Activated T-helper 1 cell treated with anti-CD3 and anti-CD28 coated beads, Interleukin-2, amount 50 U/mL, for 16 hours (primary cell): ENCODE measurements around the gene AGBL4.

Experiments
- DNase-seq, 2 donors: peaks; one replicate each; pipeline ENCODE4 v3.0.0-alpha.2; 2020; ENCODE audit warnings: low read depth in 1 of 2, low spot score in 1 of 2

AGBL4 gene

DNA sequence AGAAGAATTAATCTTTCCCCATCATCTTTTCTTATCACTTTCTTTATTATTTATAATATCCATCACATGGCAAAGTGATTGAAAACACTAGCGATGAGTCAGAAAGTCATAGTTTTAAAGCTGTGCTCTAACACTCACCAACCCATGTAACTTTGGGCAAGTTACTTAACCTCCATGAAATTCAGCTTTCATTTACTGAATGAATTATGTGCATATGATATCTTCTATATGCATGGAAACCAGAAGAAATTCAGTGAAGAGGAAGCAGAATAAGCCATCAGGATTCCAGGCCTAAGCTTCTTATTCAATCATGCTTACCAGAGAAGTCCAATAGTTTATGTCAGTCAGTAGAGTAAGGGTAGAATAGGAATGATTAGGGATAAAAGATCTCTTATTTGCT is 300.1 kb downstream of the AGBL4 start:
- DNase-seq: no peak

DNA sequence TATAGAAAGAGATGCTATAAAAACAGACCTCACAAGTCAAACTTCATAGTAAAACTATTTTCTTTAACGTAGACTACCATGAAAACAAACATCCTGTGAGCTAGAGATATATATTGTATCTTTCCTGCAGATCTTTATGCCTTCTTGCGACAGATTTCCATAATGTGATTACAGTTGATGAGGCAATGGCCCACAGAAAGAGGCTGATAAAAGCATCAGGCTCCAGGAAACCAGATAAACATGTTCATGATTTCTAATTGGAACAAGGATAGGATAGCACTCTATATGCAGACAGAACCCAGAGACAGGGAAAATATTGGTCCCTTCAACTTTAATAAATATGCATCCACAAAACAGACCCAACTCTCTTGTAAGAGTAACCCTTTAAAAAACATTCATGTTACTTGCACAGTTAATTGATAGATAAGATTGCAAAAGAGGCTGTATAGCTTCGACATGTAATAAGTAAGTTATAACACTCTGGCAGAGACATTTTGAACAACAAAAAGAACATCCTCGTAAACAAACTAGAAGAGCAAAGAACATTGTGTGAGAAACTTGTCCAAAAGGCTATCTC is 329.4 kb downstream of the AGBL4 start:
- no peak for DNase-seq

DNA sequence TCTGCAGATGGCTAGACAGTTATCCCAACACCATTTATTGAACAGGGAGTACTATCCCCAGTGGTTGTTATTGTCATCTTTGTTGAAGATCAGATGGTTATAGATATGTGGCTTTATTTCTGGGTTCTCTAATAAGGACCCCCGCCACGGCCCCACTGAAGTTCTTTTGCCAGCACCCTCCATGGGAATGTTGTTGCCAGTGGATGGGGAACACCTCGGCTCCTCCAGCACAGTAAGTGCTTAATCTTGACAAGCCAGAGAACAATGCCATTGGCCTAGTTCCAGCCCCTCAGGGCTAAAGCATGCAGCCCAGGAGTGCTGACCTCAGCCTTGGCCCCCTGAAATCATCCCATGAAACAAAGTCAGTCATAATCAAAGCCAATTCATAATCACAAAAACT is 337.6 kb downstream of the AGBL4 start:
- no peak for DNase-seq

DNA sequence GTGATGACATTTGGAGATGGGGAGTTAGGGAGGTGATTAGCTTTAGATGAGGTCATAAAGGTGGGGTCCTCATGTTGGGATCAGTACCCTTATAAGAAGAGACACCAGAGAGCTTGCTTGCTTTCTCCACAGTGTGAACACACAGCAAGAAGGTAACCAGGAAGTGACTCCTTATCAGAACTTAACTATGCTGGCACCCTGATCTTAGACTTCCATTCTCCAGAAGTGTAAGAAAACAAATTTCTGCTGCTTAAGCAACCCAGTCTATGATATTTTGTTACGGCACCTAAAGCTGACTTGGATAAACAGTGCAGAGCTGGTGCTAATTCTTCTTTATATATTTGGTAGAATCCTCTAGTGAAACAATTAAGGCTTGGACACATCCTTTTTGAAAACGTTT is 346.0 kb downstream of the AGBL4 start:
- no peak for DNase-seq

DNA sequence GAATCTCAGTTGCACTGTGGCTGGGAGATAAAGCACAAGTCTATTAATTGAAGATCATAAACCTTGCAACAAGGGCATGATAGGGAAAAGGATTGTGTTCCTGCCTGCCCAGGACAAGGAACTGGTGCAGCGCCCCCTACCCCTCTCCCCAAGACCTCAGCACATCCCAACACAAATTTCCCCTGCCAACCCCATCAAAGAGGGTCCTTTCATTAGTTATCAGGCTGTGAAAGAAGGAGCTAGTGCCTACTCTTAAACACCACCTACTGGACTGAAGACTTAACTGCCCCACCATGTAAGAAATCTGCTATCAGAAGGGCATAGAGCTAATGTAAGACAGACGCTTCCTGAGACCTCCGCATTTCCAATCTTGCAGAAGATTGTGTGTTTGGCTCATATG is 372.6 kb downstream of the AGBL4 start:
- DNase-seq: no peak

DNA sequence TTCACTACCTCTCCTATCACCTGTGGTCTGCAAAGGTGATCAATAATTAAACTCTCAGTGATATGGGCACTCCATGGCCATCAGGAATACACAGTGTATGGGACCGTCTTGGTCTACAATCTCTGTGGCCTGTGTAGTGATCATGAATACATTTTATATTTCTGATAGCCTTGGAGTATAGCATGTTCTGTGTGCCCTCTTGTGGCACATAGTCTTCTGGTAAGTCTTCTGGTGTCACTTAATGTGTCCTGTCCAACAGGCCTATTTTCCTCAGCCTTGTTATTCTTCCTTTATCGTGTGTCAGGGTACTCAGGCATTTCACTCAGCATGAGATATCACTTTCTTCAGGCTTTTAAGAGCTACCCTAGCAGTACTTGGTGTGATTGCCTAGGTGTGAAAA is 393.6 kb downstream of the AGBL4 start:
- no peak for DNase-seq

DNA sequence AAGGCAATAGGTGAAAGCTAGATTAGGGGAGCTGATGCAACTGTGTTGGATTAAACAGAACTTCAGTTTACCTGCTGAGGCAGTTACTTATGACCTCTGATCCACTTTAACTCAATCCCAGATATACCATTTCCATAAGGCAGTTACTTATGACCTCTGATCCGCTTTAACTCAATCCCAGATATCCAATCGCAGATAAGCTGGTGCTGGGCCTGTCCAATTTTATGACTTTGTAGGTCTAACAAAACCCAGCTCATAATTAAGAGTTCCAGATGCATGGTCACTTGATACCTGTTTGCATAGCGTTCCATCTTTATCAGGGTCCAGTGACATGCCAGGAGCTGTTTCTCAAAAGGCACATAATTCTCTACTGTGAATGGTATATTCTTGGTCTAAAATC is 396.0 kb downstream of the AGBL4 start:
- no peak for DNase-seq

DNA sequence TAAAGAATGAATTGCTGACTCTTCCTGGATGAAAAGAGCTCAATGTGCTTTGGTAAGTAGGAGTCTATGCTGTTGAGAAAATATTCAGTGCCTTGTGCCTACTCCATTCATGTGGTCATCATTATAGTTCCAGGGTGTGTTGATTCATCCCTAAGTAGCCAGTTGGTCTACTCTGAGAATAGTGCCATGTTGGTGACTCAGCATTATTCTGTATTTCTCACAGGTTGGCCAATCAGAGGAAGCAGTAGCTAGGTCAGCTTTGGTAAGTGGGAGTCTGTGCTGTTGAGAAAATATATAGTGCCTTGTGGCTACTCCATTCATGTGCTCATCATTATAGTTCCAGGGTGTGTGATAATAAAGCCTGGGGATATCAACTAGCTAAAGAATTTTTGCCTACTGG is 397.3 kb downstream of the AGBL4 start:
- DNase-seq: no peak

DNA sequence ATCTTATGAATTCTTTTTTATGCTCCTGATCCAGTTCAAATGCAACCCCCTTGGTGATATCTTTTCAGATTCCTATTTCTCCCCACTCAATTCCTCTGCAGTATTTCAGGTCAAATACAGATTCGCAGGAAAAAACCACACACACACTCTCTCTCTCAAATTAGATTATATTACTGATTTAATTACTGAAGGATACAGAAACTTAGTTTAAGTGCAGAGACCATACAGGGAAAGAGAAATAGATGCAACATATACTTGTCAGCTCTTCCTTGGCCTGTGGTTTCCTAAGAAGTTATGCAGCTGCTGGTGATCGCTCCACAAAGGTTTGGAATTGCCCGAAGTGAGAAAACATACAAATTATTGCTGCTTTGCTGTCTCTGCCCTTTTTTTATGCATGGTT is 400.9 kb downstream of the AGBL4 start:
- no peak for DNase-seq

DNA sequence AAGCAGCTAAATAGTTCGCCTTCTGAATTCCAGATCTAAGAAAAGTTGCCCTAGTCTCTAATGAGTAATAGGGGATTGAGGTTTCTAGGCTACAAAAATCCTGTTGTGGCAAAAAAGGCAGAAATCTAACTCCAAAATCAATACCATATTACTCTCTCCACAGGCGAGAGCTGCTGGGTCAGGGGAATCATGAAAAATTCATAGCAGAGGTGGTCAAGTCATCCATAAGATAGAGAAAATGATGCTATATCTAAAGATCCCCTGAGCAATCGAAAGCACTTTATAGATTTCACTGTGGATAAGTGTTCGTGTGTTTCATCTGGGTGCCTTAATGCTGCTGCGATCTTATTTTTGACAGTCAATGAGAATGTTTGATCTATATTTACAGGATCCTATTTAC is 417.7 kb downstream of the AGBL4 start:
- DNase-seq: no peak

DNA sequence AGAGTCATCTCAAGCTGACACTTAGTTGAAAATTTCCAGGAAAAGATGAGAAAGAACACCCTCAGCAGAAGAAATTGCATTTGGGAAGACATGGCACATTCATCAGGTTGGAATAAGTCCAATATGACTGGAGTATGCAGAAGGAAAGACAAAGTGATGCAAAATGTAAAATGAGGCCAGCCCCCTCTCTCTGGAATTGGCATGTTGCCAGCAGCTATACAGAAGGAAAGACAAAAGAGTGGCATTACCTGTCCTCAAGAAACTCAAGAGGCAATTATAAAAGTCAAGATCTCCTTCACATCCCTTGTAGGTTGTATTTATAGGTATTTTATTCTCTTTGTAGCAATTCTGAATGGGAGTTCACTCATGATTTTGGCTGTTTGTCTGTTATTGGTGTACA is 426.3 kb downstream of the AGBL4 start:
- no peak for DNase-seq

DNA sequence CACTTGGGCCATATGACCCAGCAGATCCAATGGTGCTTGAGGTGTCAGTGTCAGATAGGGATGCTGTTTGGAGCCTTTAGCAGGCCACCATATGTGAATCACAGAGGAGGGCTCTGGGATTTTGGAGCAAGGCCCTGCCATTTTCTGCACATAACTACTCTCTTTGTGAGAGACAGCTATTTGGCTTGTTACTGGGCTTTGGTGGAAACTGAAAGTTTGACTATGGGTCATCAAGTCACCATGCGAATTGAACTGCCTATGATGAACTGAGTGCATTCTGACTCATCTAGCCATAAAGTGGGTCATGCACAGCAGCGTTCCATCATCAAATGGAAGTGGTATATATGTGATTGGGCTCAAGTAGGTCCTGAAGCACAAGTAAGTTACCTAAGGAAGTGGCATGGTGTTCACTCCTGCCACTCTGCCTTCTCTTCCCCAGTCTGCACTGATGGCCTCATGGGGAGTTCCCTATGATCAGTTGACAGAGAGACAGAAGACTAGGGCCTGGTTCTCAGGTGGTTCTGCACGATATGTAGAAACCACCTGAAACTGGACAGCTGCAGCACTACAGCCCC is 447.3 kb downstream of the AGBL4 start:
- DNase-seq: no peak

DNA sequence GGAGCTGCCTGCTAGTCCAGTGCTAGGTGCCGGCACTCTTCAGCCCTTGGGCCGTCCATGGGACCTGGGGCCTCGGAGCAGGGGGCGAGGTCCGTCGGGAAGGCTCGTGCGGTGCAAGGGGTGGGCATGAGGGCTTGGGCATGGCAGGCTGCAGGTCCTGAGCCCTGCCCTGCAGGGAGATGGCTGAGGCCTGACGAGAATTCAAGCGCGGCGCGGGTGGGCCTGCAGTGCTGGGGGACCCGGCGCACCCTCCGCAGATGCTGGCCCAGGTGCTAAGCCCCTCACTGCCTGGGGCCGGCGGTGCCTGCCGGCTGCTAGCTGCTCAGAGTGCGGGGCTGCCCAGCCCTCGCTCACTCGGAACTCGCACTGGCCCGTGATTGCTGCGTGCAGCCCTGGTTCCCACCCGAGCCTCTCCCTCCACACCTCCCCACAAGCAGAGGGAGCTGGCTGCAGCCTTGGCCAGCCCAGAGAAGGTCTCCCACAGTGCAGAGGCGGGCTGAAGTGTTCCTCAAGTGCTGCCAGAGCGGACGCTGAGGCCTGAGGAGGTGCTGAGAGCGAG is 467.0 kb downstream of the AGBL4 start:
- DNase-seq: no peak

DNA sequence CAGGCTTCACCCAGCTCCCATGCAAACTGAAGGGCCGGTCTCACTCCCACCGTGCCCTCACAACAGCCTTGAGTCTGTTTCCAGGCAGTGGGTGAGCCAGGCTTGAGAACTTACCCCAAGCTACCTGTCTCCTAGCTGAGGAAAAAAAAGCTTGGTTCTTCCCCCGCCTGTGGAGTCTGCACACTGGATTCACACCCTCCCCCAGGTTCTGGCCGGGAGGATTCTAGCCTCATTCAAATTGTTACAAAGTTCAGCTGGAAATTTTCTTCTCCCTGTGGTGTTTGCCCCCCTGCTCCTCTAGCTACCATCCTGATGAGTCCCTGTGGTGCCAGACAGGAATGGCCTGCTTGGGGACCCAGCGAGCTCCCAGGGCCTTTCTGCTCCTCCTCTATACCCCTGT is 471.7 kb downstream of the AGBL4 start:
- no peak for DNase-seq

DNA sequence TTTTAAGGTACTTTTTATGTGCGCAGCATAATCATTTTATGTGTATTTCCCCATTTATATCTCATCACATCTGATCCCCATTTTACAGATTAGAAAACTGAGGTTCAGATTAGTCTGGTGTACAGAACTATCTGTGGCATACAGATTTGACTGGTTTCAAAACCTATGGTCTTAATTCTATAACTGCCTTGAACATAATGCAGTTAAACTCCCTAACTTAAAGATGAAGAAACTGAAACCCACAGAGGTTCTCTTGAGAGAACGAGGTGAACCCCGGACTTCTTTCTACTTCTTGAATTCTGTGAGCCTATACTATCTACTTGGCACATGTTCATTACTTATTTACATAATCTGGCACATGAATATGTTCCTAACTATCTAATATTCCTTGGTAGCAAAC is 479.1 kb downstream of the AGBL4 start:
- no peak for DNase-seq

DNA sequence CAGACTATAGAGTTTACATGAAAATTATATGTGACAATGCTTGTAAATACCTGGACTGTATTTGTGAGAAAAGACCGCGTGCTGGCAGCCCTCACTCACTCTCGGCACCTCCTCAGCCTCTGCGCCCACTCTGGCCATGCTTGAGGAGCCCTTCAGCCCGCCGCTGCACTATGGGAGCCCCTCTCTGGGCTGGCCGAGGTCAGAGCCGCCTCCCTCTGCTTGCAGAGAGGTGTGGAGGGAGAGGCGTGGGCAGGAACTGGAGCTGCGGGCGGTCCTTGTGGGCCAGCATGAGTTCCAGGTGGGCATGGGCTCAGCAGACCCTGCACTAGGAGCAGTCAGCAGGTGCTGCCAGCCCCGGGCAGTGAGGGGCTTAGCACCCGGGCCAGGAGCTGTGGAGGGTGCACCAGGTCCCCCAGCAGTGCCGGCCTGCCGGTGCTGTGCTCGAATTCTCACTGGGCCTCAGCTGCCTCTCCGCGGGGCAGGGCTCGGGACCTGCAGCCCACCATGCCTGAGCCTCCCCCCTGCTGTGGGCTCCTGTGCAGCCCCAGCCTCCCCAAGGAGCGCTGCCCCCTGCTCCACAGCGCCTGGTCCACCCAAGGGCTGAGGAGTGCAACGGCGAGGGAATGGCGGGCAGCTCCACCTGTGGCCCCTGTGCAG is 482.5 kb downstream of the AGBL4 start:
- no peak for DNase-seq

DNA sequence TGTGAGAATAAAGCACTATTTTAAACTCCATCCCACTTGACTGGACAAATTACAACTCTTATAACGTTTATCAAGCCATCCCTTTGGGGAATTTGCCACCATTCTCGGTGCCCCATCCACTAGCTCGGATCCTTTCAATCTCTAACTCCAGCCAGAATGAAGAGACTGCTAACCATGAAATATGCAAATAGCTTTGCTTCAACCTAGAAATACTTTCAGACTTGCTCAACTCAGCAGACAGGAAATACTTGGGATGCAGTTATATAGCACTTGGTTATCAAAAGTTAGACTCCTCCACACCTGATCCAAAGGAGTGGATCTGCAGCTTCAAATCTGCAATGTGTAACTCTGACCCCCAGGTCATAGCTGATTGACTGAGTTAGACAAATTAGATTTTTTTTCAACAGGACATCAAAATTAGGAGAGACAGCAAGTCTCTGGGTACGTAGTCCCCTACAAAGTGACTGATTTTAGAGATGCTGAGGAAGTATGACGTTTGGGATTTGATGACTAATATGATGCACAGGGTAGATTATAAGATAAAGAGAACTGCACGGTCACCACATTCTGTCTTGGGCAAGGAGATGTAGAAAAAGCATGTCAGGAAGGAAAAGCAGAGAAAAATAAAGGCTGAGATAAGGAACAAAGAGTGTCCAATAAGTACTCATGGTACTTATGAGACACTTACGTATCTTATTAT is 496.0 kb downstream of the AGBL4 start:
- no peak for DNase-seq

DNA sequence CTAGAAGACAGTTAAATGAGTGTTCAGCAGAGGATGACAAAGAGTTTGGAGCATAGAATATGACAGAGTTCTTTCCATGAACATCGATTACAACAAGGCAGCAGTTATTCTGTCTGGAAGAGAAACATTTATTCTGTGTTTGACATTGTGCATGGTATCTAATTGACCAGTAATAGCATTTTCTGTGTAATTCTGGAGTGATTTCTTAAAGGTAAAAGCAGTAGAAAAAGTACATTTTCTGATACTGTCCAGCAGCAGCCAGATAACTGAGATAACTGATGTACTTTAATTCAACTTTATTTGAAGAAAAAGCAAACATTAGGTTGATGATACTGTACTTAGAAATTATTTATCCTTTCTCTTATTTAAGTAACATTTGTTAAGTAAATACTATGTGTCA is 497.1 kb downstream of the AGBL4 start:
- no peak for DNase-seq

DNA sequence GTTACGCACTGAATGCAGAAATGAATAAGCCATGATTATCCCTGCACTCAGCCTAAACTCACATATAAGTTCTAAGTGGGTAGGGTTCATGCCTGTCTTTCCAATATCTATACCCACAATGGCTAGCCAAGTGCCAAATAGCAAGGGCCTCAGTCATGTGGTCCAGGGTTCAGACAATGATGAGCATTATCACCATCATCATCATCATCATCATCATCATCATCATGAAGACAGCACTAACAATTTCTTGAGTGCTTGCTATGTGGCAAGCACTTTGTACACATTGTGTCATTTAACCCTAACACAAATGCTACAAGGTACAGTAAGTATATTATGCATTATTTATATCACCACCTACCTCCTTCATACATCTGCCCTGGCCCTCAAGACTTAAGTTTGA is 500.0 kb downstream of the AGBL4 start:
- DNase-seq: no peak

DNA sequence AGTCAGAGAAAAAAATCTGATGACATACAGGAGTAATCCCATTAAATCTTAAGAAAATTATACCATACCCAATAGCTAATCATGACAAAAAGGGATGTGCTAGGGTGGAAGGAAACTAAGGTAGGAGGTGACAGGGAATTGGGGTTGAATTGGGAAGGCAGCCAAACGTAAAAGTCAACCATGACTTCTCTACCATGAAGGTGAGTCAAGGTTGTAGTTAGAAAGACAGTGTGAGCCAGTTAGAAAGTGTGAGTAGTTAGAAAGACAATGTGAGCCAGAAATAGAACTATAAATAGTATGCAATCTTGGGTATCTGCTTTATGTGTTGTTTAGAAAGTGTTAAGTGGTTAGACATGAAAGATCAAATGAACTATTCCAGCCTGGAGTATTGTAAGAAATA is 556.8 kb downstream of the AGBL4 start:
- DNase-seq: no peak

DNA sequence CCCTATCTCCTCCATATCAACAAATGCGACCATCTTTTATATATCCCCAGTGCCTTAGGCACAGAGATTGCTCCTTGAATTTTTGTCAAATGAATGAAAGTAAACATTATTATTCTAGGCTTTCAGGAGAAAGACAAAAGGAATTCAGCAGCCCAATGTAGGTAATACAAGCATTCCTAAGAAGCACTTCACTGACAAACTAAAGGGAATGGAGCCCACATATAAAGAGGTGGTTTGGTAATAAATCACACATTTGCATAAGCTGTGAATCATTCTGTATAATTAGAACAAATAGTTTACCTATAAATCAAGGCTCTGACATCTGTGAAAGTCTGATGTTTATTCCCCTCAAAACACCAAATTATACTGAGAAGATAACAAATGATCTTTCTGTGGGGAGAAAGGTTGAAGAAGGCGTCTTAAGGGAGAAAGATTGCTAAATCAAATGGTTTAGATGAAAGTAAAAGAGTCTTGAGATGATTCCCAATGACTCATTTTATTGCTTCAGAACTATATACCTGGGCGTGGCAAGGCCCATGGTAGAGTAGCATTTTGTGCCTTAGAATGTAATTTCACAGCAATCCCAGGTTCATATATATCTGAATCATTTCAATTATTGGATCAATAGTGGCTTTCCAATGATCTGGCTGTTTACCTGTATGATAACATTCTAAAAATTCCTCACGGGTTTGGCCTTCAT is 558.1 kb downstream of the AGBL4 start:
- DNase-seq: no peak

DNA sequence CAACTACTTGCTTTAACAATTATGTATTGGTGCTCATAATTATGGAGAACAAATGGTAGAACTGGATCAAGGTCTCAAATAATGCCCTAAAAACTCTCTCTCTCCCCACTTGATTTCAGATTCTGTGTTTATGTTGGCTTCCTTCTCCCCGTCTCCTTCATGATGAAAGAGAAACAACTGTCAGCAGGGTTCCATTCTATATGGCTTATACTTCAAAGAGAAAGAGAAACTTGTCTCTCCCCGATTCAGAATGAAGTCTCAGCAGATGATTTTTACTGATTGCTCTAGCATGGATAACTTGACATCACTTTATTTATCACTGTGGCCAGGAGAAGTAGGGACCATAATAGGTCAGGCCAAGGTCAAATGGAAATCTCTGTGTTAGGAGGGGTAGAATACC is 575.6 kb downstream of the AGBL4 start:
- DNase-seq: no peak
